Measurements from ENCODE around the gene BAZ1B.
A peak's percentile ranks its signal among the peaks of the same experiment; 100 is the strongest.

Gene BAZ1B

GRCh38 chr7:73522105-73522872, at the start of gene BAZ1B (continued):
- TF ChIP-seq ZNF544 (tag by site-specific recombination; IDR thresholded peaks at IDR 0.05) (no peak), ZNF302 (tag by site-specific recombination; IDR thresholded peaks at IDR 0.05; ENCODE audit: low read depth) (no peak), ZNF23 (tag by site-specific recombination; IDR thresholded peaks at IDR 0.05; ENCODE audit: borderline replicate concordance) (no peak), SALL2 (tag by site-specific recombination; IDR thresholded peaks at IDR 0.05; ENCODE audit: borderline replicate concordance) (no peak), ZNF146 (tag by site-specific recombination; IDR thresholded peaks at IDR 0.05) (no peak), ZNF670 (tag by site-specific recombination; IDR thresholded peaks at IDR 0.05; ENCODE audit: low read depth) (no peak), PBX3 (CRISPR knock-in tag; IDR thresholded peaks at IDR 0.05) (peak; percentile 77; the same call in 1 of the 2 replicates), ZNF221 (tag by site-specific recombination; IDR thresholded peaks at IDR 0.05; ENCODE audit: borderline replicate concordance) (0 out of 2 replicates have a peak, but pooled peaks have one; percentile 6), ZNF140 (tag by site-specific recombination; IDR thresholded peaks at IDR 0.05) (no peak), PRDM2 (tag by site-specific recombination; IDR thresholded peaks at IDR 0.05; ENCODE audit: borderline replicate concordance) (no peak), ZNF76 (tag by site-specific recombination; IDR thresholded peaks at IDR 0.05; ENCODE audit: borderline replicate concordance, low read depth) (0 out of 2 replicates have a peak, but pooled peaks have one; percentile 43), KLF7 (tag by site-specific recombination; IDR thresholded peaks at IDR 0.05; ENCODE audit: borderline replicate concordance) (peak; percentile 70; the same call in 1 of the 2 replicates), SP3 (tag by site-specific recombination; IDR thresholded peaks at IDR 0.05) (peak; percentile 86), OSR2 (tag by site-specific recombination; IDR thresholded peaks at IDR 0.05) (no peak), SP2 (tag by site-specific recombination; IDR thresholded peaks at IDR 0.05) (peak; percentile 90), ZXDB (tag by site-specific recombination; IDR thresholded peaks at IDR 0.05) (peak; percentile 99), ZNF174 (tag by site-specific recombination; IDR thresholded peaks at IDR 0.05) (no peak), MEIS1 (CRISPR knock-in tag; IDR thresholded peaks at IDR 0.05; ENCODE audit: borderline replicate concordance) (no peak), TRIM28 (IDR thresholded peaks at IDR 0.05; ENCODE audit: borderline replicate concordance, low read length) (no peak), ZNF580 (tag by site-specific recombination; IDR thresholded peaks at IDR 0.05) (peak; percentile 32; the same call in 1 of the 2 replicates), ZNF555 (tag by site-specific recombination; conservative IDR thresholded peaks at IDR 0.05) (no peak), ZNF501 (tag by site-specific recombination; IDR thresholded peaks at IDR 0.05) (peak; percentile 78), GFI1B (tag by site-specific recombination; IDR thresholded peaks at IDR 0.05) (no peak), ZNF341 (tag by site-specific recombination; IDR thresholded peaks at IDR 0.05; ENCODE audit: low read depth) (peak; percentile 77)
- TF ChIP-seq, protein P1, sequence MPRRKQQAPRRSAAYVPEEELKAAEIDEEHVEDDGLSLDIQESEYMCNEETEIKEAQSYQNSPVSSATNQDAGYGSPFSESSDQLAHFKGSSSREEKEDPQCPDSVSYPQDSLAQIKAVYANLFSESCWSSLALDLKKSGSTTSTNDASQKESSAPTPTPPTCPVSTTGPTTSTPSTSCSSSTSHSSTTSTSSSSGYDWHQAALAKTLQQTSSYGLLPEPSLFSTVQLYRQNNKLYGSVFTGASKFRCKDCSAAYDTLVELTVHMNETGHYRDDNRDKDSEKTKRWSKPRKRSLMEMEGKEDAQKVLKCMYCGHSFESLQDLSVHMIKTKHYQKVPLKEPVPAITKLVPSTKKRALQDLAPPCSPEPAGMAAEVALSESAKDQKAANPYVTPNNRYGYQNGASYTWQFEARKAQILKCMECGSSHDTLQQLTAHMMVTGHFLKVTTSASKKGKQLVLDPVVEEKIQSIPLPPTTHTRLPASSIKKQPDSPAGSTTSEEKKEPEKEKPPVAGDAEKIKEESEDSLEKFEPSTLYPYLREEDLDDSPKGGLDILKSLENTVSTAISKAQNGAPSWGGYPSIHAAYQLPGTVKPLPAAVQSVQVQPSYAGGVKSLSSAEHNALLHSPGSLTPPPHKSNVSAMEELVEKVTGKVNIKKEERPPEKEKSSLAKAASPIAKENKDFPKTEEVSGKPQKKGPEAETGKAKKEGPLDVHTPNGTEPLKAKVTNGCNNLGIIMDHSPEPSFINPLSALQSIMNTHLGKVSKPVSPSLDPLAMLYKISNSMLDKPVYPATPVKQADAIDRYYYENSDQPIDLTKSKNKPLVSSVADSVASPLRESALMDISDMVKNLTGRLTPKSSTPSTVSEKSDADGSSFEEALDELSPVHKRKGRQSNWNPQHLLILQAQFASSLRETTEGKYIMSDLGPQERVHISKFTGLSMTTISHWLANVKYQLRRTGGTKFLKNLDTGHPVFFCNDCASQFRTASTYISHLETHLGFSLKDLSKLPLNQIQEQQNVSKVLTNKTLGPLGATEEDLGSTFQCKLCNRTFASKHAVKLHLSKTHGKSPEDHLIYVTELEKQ (tag by site-specific recombination; IDR thresholded peaks at IDR 0.05; ENCODE audit: borderline replicate concordance) = no peak
- TF ChIP-seq, protein P2, sequence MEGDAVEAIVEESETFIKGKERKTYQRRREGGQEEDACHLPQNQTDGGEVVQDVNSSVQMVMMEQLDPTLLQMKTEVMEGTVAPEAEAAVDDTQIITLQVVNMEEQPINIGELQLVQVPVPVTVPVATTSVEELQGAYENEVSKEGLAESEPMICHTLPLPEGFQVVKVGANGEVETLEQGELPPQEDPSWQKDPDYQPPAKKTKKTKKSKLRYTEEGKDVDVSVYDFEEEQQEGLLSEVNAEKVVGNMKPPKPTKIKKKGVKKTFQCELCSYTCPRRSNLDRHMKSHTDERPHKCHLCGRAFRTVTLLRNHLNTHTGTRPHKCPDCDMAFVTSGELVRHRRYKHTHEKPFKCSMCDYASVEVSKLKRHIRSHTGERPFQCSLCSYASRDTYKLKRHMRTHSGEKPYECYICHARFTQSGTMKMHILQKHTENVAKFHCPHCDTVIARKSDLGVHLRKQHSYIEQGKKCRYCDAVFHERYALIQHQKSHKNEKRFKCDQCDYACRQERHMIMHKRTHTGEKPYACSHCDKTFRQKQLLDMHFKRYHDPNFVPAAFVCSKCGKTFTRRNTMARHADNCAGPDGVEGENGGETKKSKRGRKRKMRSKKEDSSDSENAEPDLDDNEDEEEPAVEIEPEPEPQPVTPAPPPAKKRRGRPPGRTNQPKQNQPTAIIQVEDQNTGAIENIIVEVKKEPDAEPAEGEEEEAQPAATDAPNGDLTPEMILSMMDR (tag by site-specific recombination; IDR thresholded peaks at IDR 0.05) = peak; percentile 54; the same call in 1 of the 2 replicates

Measured in HEK293 (cell line).